PC-9 (cell line): ENCODE results near the gene HMGB2.

Experiments used
- EZH2 ChIP-seq: fragments of 200-600 bp; sonication (generic); IDR thresholded peaks from 2 replicates; pipeline ENCODE4 v1.8.0; 2017; ENCODE audit warnings: antibody characterized with exemption, low read depth
- TF ChIP-seq, protein P1 (sequence below): fragments of 200-600 bp; sonication (generic); conservative IDR thresholded peaks from 2 replicates; pipeline ENCODE4 v1.6.1; 2017; ENCODE audit warnings: mixed run types, antibody characterized with exemption, mild to moderate bottlenecking, moderate library complexity

DNA sequence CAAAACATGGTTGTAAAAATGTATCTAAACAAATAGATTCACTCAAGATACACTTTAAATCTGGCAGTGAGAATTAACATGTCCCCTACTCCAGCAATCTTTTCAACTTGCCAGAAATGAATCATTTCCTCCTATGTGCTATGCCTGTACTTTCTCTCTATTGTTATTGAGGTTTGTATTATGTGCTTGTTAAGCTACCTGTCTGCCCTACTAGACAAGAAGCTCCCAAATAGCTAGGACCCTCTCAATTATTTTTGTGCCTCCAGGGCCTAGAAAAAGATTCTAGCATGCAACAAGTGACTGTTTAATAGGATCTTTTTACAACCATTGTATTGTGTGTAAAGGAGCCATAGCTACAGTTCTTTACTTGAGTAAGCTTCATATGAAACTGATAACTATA is 33.1 kb upstream of the HMGB2 start:
- TF ChIP-seq, protein P1, sequence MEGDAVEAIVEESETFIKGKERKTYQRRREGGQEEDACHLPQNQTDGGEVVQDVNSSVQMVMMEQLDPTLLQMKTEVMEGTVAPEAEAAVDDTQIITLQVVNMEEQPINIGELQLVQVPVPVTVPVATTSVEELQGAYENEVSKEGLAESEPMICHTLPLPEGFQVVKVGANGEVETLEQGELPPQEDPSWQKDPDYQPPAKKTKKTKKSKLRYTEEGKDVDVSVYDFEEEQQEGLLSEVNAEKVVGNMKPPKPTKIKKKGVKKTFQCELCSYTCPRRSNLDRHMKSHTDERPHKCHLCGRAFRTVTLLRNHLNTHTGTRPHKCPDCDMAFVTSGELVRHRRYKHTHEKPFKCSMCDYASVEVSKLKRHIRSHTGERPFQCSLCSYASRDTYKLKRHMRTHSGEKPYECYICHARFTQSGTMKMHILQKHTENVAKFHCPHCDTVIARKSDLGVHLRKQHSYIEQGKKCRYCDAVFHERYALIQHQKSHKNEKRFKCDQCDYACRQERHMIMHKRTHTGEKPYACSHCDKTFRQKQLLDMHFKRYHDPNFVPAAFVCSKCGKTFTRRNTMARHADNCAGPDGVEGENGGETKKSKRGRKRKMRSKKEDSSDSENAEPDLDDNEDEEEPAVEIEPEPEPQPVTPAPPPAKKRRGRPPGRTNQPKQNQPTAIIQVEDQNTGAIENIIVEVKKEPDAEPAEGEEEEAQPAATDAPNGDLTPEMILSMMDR = no peak
- TF ChIP-seq EZH2 = no peak
